Activated CD8-positive, alpha-beta memory T cell treated with anti-CD3 and anti-CD28 coated beads, Interleukin-2, amount 50 U/mL, for 4 hours (primary cell): Measurements from ENCODE around the gene ST3GAL3.

Source experiments
- DNase-seq: peaks from one replicate; pipeline ENCODE4 v3.0.0-alpha.2; 2020

ST3GAL3 gene

GRCh38 chr1:43856188-43856587 is 148.9 kb downstream of the ST3GAL3 start:
- no peak for DNase-seq

GRCh38 chr1:43857163-43857562 is 149.8 kb downstream of the ST3GAL3 start:
- DNase-seq: no peak

DNA sequence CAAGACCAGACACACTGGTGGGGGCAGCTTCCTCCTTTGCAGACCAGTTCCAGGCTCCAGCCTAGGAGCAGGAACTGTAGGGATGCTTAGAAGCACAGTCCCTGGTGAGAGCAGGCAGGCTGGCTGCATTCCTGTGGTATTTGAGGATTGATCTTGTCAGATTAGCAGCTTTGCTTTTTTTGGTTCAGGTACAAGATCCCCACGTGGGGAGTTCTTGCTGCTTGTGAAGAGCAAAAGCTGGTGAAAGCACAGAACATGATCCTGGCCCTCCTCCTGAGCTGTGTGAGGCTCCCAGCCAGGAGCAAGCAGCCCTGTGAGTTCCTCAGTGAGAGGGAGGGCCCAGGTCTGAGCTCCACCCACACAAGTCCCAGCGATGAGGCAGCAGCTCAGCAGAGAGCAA is 151.0 kb downstream of the ST3GAL3 start:
- DNase-seq: no peak

GRCh38 chr1:43861337-43861736 is 154.0 kb downstream of the ST3GAL3 start:
- no peak for DNase-seq

DNA sequence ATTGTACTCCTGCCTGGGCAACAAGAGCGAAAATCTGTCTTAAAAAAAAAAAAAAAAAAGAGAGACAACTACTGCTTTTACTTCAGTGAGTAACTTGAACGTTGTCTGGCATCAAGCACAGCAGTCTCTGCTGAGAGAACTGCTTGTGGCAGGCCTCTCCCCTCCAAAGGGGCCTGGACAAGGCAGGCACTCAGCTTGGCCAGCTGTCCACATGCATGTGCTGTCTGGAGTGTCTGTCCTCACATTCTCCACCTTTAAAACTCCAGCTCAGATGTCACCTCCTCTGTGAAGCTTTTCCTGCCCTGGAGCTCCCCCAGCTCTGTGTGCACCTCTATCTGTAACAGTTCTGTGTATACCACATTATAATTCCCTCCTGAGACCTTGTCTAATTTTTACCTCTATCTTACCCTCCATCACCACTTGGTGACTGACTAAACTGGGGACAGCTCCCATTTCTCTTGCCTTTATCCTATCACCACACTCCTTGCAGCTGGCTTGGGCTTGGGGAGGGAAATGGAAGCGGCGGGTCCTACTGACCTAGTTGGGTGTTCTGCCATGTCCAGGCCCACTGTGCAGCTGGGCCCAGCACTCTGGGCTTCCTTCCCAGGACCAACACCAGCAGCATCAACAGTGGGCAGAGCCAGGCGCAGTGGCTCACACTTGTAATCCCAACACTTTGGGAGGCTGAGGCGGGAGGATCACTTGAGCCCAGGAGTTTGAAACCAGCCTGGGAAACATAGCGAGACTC is 154.8 kb downstream of the ST3GAL3 start:
- DNase-seq: no peak

DNA sequence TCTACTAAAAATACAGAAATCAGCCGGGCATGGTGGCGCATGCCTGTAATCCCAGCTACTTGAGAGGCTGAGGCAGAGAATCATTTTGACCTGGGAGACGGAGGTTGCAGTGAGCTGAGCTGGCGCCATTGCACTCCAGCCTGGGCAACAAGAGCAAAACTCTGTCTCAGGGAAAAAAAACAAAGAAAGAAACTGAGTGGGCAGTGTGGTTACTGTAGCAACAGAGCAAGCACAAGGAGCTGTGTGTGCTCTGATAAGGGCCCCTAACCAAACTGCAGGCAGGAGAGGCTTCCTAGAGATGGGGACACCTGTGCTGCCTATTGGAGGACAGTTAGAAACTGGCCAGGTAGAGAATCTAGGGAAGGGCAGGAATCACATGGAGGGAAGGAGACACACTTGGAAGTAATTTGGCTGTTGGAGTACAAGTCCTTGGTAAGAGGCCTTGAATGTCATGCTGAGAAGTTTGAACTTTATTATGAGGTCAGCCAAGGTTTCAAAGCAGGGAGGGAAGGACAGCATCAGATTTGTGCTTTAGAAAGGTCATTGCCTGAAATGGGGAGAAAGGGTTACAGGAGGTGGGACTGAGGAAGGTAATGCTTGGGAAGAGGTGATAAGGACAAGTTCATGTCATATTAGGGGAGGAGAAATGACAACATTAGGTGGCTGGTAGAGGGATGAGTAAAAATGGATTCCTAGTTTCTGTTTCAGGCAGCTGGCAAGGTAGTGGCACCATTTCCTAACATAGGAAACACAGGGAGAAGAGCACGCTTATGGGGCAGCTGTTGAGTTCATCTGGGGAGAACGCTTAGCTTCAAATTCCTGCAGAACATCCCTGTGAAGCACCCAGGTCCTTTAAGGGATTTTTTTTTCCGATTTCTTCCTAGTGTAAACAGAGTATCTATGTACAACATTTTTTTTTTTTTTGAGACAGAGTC is 157.0 kb downstream of the ST3GAL3 start:
- no peak for DNase-seq

DNA sequence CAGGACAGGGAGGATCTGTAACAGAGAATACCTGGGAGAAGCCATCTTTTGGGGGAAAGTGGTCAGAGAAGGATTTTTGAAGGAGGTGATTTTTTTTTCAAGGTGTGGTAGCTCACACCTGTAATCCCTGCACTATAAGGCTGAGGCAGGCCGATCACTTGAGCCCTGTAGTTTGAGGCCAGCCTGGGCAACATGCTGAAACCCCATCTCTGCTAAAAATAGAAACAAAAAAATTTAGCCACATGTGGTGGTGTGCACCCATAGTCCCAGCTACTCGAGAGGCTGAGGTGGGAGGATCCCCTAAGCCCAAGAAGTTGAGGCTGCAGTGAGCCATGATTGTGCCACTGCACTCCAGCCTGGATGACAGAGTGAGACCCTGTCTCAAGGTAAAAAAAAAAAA is 158.9 kb downstream of the ST3GAL3 start:
- no peak for DNase-seq

- DNase-seq: no peak
Observed at GRCh38 chr1:43867976-43868740, 160.8 kb downstream of the ST3GAL3 start.

DNA sequence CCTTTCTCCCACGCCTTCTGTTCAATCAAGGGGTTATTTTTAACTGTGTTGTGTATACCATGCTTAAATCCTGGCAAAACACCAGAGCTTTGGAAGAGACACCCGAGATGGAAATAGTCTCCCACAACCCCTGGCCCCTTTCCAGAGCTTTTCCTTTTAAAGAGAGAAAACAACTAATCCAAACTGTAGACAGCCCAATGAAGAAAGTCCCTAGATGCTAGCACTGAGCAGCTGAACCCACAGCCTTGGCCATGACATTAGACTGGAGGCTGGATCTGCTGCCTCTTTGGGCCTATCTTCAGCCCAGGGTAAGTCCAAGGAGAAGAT is 161.4 kb downstream of the ST3GAL3 start:
- DNase-seq: no peak

- DNase-seq: no peak
Observed at GRCh38 chr1:43870306-43870705, 163.0 kb downstream of the ST3GAL3 start.

GRCh38 chr1:43871181-43871910 is 164.0 kb downstream of the ST3GAL3 start:
- no peak for DNase-seq

- DNase-seq: no peak
Observed at GRCh38 chr1:43872280-43872679, 164.9 kb downstream of the ST3GAL3 start.

- no peak for DNase-seq
Observed at GRCh38 chr1:43873851-43874250, 166.5 kb downstream of the ST3GAL3 start.

- no peak for DNase-seq
Observed at GRCh38 chr1:43874716-43875115, 167.4 kb downstream of the ST3GAL3 start.

DNA sequence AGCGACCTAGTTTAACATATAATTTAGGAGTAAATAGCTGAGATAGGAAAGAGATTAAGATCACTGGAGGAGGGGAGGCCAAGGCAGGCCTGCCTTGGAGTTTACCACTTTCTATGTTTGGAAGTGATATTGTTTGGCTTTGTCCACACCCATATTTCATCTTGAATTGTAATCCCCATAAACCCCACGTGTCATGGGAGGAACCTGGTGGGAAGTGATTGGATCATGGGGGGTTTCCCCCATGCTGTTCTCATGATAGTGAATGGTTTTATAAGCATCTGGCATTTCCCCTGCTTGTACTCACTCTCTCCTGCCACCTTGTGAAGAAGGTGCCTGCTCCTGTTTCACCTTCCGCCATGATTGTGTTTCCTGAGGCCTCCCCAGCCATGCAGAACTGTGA is 168.0 kb downstream of the ST3GAL3 start:
- no peak for DNase-seq

DNA sequence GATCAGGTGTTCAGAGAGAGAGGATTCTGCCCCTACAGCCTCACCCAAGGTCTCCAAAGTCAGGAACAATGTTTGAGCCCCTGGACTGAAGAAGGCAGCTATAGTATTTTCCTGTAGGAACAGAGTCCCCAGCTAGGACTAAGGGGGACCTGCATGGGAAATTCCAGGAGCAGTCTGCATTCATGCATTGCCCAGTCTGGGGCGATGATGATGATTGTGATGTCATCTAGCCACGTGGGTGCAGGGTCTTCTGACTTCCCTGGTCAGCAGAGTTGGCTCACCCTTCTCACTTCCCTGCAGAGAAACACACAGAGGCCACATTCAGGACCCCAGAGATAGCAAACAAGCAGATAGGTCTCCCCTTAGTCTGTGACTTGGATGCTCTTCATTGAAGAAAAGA is 169.8 kb downstream of the ST3GAL3 start:
- DNase-seq: no peak

DNA sequence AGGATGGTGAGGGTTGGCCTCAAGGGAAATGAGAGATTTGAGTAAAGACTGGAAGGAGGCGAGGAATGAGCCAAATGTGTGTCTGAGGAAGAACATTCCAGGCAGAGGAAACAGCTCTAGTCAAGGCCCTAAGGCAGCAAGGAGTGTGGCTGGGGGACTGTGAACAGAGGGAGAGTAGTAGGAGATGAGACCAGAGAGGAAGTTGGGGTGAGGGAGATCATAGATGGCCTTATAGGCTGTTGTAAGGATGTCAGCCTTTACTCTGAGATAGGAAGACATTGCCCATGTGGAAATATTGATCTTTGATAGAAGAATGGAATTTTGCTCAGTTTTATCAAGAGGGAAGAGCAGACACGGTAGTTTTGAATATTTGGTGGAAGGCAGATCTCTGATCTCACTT is 171.1 kb downstream of the ST3GAL3 start:
- DNase-seq: no peak

- no peak for DNase-seq
Observed at GRCh38 chr1:43878854-43879253, 171.5 kb downstream of the ST3GAL3 start.

DNA sequence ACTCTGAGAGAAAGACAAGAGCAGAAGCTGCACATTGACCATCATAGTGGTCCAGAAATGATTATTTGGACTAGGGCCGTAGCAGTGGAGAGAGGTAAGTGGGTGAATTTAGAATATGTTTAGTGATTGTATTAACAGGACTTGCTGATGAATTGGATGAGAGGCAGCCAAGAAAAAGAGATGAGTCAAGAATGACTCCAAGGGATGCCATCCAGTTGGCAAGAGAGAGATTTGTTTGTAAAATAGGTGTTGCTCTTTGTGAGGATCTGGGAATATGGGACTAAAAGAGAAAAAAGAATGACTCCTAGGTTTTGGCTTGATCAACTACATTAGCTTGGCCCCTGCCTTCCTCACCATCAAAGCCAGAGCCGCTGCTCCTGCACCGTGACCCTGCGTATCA is 172.1 kb downstream of the ST3GAL3 start:
- no peak for DNase-seq

DNA sequence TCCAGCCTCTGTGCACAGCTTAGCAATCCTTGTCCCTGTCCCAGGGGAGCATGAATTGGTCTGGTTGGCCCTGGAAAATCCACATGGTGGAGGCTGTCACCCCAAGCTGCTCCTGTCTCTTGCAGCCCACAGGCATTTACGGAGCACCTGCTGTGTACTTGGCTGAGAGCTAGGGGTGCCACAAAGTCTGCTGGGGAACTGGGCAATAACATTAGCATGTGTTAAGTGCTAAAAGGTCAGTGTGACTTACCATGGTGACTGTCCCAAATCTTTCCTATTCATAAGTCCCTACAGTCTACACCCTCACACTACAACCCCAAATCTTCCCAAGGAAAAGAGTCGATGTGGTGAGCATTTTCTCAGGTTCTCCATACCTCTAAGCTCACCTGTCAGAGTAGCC is 172.7 kb downstream of the ST3GAL3 start:
- no peak for DNase-seq

- DNase-seq: no peak
Observed at GRCh38 chr1:43880604-43881003, 173.3 kb downstream of the ST3GAL3 start.

GRCh38 chr1:43881415-43881814 is 174.1 kb downstream of the ST3GAL3 start:
- DNase-seq: no peak

DNA sequence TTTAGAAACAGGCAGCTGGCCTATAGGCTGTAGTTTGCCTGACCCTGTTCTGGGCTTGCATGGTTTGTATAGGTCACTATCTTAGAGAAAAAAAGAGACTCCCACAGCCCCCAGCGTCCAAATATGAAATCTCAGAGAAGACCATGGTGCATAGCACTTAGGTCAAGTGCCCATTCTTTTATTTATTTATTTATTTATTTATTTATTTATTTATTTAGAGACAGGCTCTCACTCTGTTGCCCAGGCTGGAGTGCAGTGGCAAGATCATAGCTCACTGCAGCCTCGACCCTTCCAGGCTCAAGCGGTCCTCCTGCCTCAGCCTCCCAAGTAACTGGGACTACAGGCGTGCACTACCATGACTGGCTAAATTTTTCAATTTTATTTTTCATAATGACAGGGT is 175.4 kb downstream of the ST3GAL3 start:
- DNase-seq: no peak
